Lower leg skin (tissue), 4 donors: ENCODE results near the gene AMN1. TPM values are rescaled to one million over a fixed set of nuclear protein-coding genes. Genes with fewer than 3 reads are reported as not detected.
"Not testable (repeated sequence)": the region's sequence is repeated elsewhere in the genome, so short reads cannot be mapped to it uniquely, and the experiment has no call there.

Experiments
- DNase-seq, 2 donors: peaks; one replicate each; pipeline ENCODE4 v3.0.0-alpha.2; 2019; ENCODE audit warnings: low spot score in 2 of 2
- H3K4me3 ChIP-seq: fragments of 200-600 bp; sonication (generic); 2 replicates; pipeline ENCODE4 v1.5.1; 2017; ENCODE audit warnings: mild to moderate bottlenecking, low read depth; ENCODE audit not compliant: poor library complexity, severe bottlenecking
- POLR2A ChIP-seq, 2 donors: fragments of 450-650 bp; IDR thresholded peaks; one replicate each; pipeline ENCODE4 v1.6.1; 2016 to 2017; ENCODE audit warnings: antibody characterized with exemption in 2 of 2, mild to moderate bottlenecking in 1 of 2, moderate library complexity in 1 of 2
- WGBS, 2 donors: methylation state at CpG; one replicate each; pipeline ENCODE4 v1.1.5; 2018; 5-methylcytosine and 5-hydroxymethylcytosine counted together
- intact Hi-C: fragments of 100-400 bp; cut with DNase I; formaldehyde crosslinking; loops from one replicate; pipeline ENCODE4 v1.15.0; 2023; ENCODE audit warnings: low total_unique reads
- total RNA-seq, 4 donors: library from RNA; depleted of rRNA; stranded (reverse); fragments of >200 nt; gene quantifications; one replicate each; pipeline ENCODE4 v1.1.0, GENCODE V29; 2016
- TF ChIP-seq, protein P1 (sequence below), 3 donors: fragments of 450-650 bp; IDR thresholded peaks; one replicate each; pipeline ENCODE4 v1.5.1; 2016; ENCODE audit warnings: antibody characterized with exemption in 3 of 3, mild to moderate bottlenecking in 3 of 3, moderate library complexity in 2 of 3

The AMN1 gene
- total RNA-seq, 4 donors from 2014 or later, result 9.5 to 20.5 (median 10.8) TPM

DNA sequence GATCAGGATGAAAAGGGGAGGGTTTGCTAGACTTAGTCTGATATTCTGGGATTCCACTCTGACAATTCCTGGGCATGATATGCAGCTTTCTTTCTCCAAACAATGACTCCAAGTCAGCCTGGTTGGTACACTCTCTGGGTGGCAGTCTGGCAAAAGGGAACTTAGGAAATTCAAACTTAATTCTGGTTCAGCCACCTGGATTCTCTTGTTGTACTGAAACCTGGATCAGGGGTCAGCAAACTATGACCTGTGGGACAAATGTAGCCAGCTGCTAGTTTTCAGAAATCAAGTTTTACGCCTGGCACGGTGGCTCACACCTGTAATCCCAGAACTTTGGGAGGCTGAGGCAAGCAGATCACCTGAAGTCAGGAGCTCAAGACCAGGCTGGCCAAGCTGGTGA, 6.2 kb downstream of the AMN1 start:
- intact Hi-C loops, result loop anchor here (10.0 kb wide), 1 partner anchor 58 kb away; no protein-coding TSS in a partner anchor
- TF ChIP-seq, protein P1, sequence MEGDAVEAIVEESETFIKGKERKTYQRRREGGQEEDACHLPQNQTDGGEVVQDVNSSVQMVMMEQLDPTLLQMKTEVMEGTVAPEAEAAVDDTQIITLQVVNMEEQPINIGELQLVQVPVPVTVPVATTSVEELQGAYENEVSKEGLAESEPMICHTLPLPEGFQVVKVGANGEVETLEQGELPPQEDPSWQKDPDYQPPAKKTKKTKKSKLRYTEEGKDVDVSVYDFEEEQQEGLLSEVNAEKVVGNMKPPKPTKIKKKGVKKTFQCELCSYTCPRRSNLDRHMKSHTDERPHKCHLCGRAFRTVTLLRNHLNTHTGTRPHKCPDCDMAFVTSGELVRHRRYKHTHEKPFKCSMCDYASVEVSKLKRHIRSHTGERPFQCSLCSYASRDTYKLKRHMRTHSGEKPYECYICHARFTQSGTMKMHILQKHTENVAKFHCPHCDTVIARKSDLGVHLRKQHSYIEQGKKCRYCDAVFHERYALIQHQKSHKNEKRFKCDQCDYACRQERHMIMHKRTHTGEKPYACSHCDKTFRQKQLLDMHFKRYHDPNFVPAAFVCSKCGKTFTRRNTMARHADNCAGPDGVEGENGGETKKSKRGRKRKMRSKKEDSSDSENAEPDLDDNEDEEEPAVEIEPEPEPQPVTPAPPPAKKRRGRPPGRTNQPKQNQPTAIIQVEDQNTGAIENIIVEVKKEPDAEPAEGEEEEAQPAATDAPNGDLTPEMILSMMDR (IDR thresholded peaks at IDR 0.05), result no peak
- TF ChIP-seq POLR2A (IDR thresholded peaks at IDR 0.05), result no peak
- H3K4me3 ChIP-seq, result no peak overlapping the region
- DNase-seq, result no peak
- 90 to 100% methylated on average over 2 of the region's 2 CpGs for WGBS, 2 donors

DNA sequence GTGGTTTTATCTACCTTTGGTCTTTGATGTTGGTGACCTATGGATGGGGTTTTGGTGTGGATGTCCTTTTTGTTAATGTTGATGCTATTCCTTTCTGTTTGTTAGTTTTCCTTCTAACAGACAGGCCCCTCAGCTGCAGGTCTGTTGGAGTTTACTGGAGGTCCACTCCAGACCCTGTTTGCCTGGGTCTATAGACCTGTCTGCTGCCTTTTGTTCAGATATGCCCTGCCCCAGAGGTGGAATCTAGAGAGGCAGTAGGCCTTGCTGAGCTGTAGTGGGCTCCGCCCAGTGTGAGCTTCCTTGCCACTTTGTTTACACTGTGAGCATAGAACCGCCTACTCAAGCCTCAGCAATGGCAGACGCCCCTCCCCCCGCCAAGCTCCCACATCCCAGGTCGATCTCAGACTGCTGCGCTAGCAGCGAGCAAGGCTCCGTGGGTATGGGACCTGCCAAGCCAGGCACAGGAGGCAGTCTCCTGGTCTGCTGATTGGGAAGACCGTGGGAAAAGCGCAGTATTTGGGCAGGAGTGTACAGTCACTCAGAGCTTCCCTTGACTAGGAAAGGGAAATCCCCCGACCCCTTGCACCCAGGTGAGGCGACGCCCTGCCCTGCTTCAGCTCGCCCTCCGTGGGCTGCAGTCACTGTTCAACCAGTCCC, 10.2 kb downstream of the AMN1 start:
- H3K4me3 ChIP-seq, DNase-seq, intact Hi-C loops: not testable (repeated sequence)
- 94 to 98% methylated on average over 15 of the region's 15 CpGs for WGBS, 2 donors

DNA sequence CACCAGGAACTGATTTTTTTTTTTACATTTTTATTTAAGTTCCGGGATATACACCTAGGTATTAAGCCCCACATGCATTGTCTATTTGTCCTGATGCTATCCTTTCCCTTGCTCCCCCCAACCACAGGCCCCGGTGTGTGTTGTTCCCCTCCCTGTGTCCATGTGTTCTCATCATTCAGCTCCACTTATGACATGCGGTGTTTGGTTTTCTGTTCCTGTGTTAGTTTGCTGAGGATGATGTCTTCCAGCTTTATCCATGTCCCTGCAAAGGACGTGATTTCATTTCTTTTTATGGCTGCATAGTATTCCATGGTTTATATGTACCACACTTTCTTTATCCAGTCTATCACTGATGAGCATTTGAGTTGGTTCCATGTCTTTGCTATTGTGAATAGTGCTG, 11.8 kb downstream of the AMN1 start:
- DNase-seq, intact Hi-C loops, H3K4me3 ChIP-seq: not testable (repeated sequence)
- WGBS, 2 donors, result 74 to 83% methylated on average over 4 of the region's 4 CpGs

DNA sequence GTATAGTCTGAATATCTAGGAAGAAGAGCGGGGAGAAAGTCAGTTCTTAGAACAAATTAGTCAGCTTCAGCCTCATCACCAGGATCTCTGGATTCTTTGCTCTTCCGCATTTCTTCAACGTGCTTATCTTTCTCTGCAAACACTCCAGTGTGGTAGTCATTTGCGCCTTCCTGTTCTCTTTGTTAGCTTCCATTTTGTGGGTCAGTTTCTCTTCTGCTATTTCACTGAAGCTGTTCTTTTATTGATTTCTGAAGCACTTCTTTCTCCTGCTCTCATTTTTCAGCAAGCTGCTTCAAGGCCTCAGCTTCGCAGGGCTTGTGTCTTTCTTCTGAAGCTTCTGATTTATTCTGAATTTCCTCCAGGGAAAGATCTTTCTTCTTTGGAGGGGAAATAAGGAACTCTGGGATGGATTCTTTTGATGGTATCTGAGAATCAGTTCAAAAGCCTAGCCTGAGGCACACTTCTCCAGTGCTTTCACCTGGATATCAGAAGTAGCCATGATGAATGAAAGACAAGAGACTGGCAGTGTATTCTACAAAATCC, 13.5 kb downstream of the AMN1 start:
- TF ChIP-seq, protein P1 (IDR thresholded peaks at IDR 0.05), result no peak
- no peak for TF ChIP-seq POLR2A (IDR thresholded peaks at IDR 0.05)
- no peak overlapping the region for H3K4me3 ChIP-seq
- intact Hi-C loops, result no loop called here
- DNase-seq, result no peak
- 63 to 66% methylated on average over 5 of the region's 5 CpGs for WGBS, 2 donors

DNA sequence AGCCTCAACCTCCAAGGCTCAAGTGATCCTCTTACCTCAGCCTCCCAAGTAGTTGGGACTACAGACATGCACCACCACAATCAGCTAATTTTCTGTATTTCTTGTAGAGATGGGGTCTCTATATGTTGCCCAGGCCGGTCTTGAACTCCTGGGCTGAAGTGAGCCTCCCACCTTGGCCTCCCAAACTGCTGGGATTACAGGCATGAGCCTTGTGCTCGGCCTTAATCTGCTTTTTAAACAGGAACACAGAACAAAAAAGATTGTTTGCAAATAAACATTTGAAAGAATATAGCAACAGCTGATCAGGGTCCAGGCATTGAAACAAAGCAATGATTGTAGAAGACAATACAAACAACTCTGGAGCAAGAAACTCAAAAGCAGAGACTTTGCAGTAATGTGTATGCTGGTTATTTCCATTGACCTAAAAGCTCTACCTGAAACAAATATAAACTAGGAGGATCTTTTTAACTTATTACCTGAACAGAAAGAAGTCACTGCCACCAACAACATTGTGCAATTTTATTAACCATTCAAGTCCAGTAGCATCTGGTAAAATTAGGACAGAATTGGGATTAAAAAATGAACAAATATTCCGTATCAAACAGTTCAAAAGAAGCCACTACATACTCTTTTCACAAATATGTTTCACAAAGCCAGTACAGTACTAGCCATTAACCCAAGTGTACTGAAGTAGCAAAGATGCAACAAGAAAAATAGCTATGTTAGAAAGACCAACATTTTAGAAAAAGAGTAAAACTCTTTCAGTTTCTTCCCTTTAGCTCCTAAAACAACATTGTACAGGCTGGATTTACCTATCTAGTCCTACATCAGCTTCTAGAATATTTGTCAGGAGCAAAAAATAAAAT, 14.2 kb downstream of the AMN1 start:
- no peak for DNase-seq
- no peak overlapping the region for H3K4me3 ChIP-seq
- TF ChIP-seq, protein P1 (IDR thresholded peaks at IDR 0.05), result no peak
- TF ChIP-seq POLR2A (IDR thresholded peaks at IDR 0.05), result no peak
- intact Hi-C loops, result no loop called here
- WGBS, 2 donors, result 92 to 93% methylated on average over 3 of the region's 3 CpGs

DNA sequence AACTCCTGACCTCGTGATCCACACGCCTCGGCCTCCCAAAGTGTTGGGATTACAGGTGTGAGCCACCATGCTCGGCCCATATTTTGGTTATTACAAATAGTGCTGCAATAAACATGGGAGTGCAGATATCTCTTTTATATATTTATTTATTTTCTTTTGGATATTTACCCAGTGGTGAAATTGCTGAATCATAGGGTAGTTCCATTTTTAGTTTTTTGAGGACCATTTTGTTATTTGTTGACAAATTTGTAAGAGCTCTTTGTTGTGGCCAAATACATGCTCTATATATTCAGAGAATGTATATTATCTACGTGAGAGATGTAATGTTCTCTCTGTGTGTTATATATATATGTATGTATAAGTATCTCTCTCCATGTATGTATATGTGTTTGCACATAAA, 15.9 kb downstream of the AMN1 start:
- WGBS, 2 donors, result 96 to 100% methylated on average over 5 of the region's 5 CpGs
- H3K4me3 ChIP-seq, result no peak overlapping the region
- TF ChIP-seq POLR2A (IDR thresholded peaks at IDR 0.05), result no peak
- TF ChIP-seq, protein P1 (IDR thresholded peaks at IDR 0.05), result no peak
- DNase-seq, result no peak
- intact Hi-C loops, result no loop called here
